HG03108 (cell line): ENCODE results near the gene EYA3.

Experiments used
- ATAC-seq: cut with Tn5 transposase; IDR thresholded peaks from one replicate; pipeline ENCODE4 v1.9.1; 2021; ENCODE audit warnings: moderate library complexity; ENCODE audit not compliant: unreplicated experiment

EYA3 gene

GRCh38 chr1:27945020-27945419 lies 143.4 kb downstream of the EYA3 start:
- ATAC-seq, result no peak

- ATAC-seq, result no peak
Measured at GRCh38 chr1:27941671-27942540, 146.5 kb downstream of the EYA3 start.

- no peak for ATAC-seq
Measured at GRCh38 chr1:27940870-27941560, 147.4 kb downstream of the EYA3 start.

- ATAC-seq, result no peak
Measured at GRCh38 chr1:27940297-27940696, 148.1 kb downstream of the EYA3 start.

GRCh38 chr1:27938488-27938887 lies 149.9 kb downstream of the EYA3 start:
- no peak for ATAC-seq

- no peak for ATAC-seq
Measured at GRCh38 chr1:27937524-27937836, 150.9 kb downstream of the EYA3 start.

- ATAC-seq, result no peak
Measured at GRCh38 chr1:27936370-27936769, 152.0 kb downstream of the EYA3 start.

GRCh38 chr1:27935721-27936120 lies 152.7 kb downstream of the EYA3 start:
- no peak for ATAC-seq

- ATAC-seq, result no peak
Measured at GRCh38 chr1:27934818-27935549, 153.4 kb downstream of the EYA3 start, which contains the start of gene SMPDL3B. Gene SMPDL3B, plus strand, starts transcription at chr1:27935000. Its CDS starts 184 bp downstream, at chr1:27935184.

- ATAC-seq, result no peak
Measured at GRCh38 chr1:27931759-27932158, 156.7 kb downstream of the EYA3 start.

- ATAC-seq, result no peak
Measured at GRCh38 chr1:27931184-27931583, 157.2 kb downstream of the EYA3 start.

GRCh38 chr1:27928216-27928954 lies 160.0 kb downstream of the EYA3 start:
- ATAC-seq, result no peak

- no peak for ATAC-seq
Measured at GRCh38 chr1:27922272-27922671, 166.1 kb downstream of the EYA3 start.
